HepG2 (cell line): Measurements from ENCODE around the gene ATP1B2. TPM values are rescaled to one million over a fixed set of nuclear protein-coding genes. Genes with fewer than 3 reads are reported as not detected.
A peak's percentile ranks its signal among the peaks of the same experiment; 100 is the strongest.

Source experiments
- AGO2 ChIP-seq: fragments of 200-400 bp; formaldehyde crosslinking; optimal IDR thresholded peaks from 2 replicates; pipeline ENCODE3; 2017; ENCODE audit warnings: mild to moderate bottlenecking, low read depth, low read length, moderate library complexity
- CEBPG ChIP-seq: IDR thresholded peaks from 2 replicates; pipeline ENCODE4 v1.6.1; 2016
- GLI4 ChIP-seq: sonication (generic); formaldehyde crosslinking; IDR thresholded peaks from 2 replicates; pipeline ENCODE4 v1.5.1; 2020; ENCODE audit warnings: missing genetic modification reagents, mild to moderate bottlenecking, moderate library complexity, borderline replicate concordance
- KLF12 ChIP-seq: sonication (generic); formaldehyde crosslinking; IDR thresholded peaks from 2 replicates; pipeline ENCODE4 v1.4.0; 2020; ENCODE audit warnings: missing genetic modification reagents, borderline replicate concordance
- LBX2 ChIP-seq: sonication (generic); formaldehyde crosslinking; IDR thresholded peaks from 2 replicates; pipeline ENCODE4 v1.5.0; 2020; ENCODE audit warnings: missing genetic modification reagents, mild to moderate bottlenecking, borderline replicate concordance
- MYC ChIP-seq: sonication (generic); formaldehyde crosslinking; IDR thresholded peaks from 2 replicates; pipeline ENCODE4 v1.9.0; 2021; ENCODE audit warnings: missing genetic modification reagents, borderline replicate concordance
- NFRKB ChIP-seq: fragments of 450-650 bp; IDR thresholded peaks from 2 replicates; pipeline ENCODE4 v1.6.1; 2017
- NKX3-1 ChIP-seq: sonication (generic); formaldehyde crosslinking; IDR thresholded peaks from 2 replicates; pipeline ENCODE4 v1.5.0; 2020; ENCODE audit warnings: missing genetic modification reagents
- PHB2 ChIP-seq: fragments of 450-650 bp; IDR thresholded peaks from 2 replicates; pipeline ENCODE4 v1.6.1; 2018; ENCODE audit not compliant: partially characterized antibody
- RXRA ChIP-seq: sonication (generic); formaldehyde crosslinking; IDR thresholded peaks from 2 replicates; pipeline ENCODE4 v1.5.1; 2020; ENCODE audit warnings: missing genetic modification reagents
- SOX5 ChIP-seq: IDR thresholded peaks from 2 replicates; pipeline ENCODE4 v1.6.1; 2016; ENCODE audit warnings: borderline replicate concordance
- TCF12 ChIP-seq, 2 experiments: fragments of 450-650 bp in 1 of 2; sonication (generic) in 1 of 2; formaldehyde crosslinking in 1 of 2; IDR thresholded peaks; 2 replicates each; pipeline versions ENCODE4 v1.6.1 to v1.8.0; 2017 to 2022; ENCODE audit warnings: antibody characterized with exemption in 1 of 2, mild to moderate bottlenecking in 1 of 2, missing genetic modification reagents in 1 of 2, moderate library complexity in 1 of 2
- TSC22D2 ChIP-seq: sonication (generic); formaldehyde crosslinking; IDR thresholded peaks from 2 replicates; pipeline ENCODE4 v1.5.1; 2020; ENCODE audit warnings: missing genetic modification reagents, mild to moderate bottlenecking, borderline replicate concordance
- ZFYVE20 ChIP-seq: sonication (generic); formaldehyde crosslinking; IDR thresholded peaks from 2 replicates; pipeline ENCODE4 v1.8.0; 2023; ENCODE audit warnings: low read depth, mild to moderate bottlenecking, moderate library complexity, missing genetic modification reagents, borderline replicate concordance
- ZNF264 ChIP-seq: sonication (generic); formaldehyde crosslinking; IDR thresholded peaks from 2 replicates; pipeline ENCODE4 v1.4.0; 2020; ENCODE audit warnings: missing genetic modification reagents
- polyA plus RNA-seq, 8 experiments: library from polyadenylated mRNA; depleted of rRNA in 3 of 8; stranded (reverse) in 7 of 8; unstranded in 1 of 8; fragments of >200 nt; fragmentation: Illumina TruSeq in 4 of 8; extraction: Trizol in 4 of 8; gene quantifications; 2 replicates each; pipeline versions ENCODE4 v1.2.1 to v1.2.3, GENCODE V29; 2011 to 2016; ENCODE audit warnings: low read depth in 4 of 8, missing spikeins in 1 of 8, mixed read lengths in 1 of 8; ENCODE audit not compliant: insufficient read depth in 1 of 8
- total RNA-seq, 5 experiments: library from RNA; depleted of rRNA; stranded (reverse); fragments of >200 nt; fragmentation: Illumina TruSeq; extraction: Trizol; gene quantifications; 2 replicates each; pipeline ENCODE4 v1.2.3, GENCODE V29; 2016; ENCODE audit warnings: low read depth in 1 of 5
- TF ChIP-seq, protein P1 (sequence below): sonication (generic); formaldehyde crosslinking; conservative IDR thresholded peaks from 2 replicates; pipeline ENCODE4 v1.5.0; 2020; ENCODE audit warnings: missing genetic modification reagents
- TF ChIP-seq, protein P2 (sequence below): IDR thresholded peaks from 2 replicates; pipeline ENCODE4 v1.6.1; 2016; ENCODE audit warnings: missing genetic modification reagents, missing compliant biosample characterization
- TF ChIP-seq, protein P3 (sequence below): sonication (generic); formaldehyde crosslinking; IDR thresholded peaks from 2 replicates; pipeline ENCODE4 v1.4.0; 2020; ENCODE audit warnings: missing genetic modification reagents, borderline replicate concordance
- TF ChIP-seq, protein P4 (sequence below): sonication (generic); formaldehyde crosslinking; IDR thresholded peaks from 2 replicates; pipeline ENCODE4 v1.4.0; 2020; ENCODE audit warnings: missing genetic modification reagents
- TF ChIP-seq, protein P5 (sequence below): sonication (generic); formaldehyde crosslinking; IDR thresholded peaks from 2 replicates; pipeline ENCODE4 v1.5.1; 2020; ENCODE audit warnings: missing genetic modification reagents, mild to moderate bottlenecking, borderline replicate concordance

Gene ATP1B2
- total and polyA plus RNA-seq, 2 of the 13 experiments (the other 11 are each of a cell fraction or from before 2014, with no cell fraction given) = not detected

- TF ChIP-seq, protein P1, sequence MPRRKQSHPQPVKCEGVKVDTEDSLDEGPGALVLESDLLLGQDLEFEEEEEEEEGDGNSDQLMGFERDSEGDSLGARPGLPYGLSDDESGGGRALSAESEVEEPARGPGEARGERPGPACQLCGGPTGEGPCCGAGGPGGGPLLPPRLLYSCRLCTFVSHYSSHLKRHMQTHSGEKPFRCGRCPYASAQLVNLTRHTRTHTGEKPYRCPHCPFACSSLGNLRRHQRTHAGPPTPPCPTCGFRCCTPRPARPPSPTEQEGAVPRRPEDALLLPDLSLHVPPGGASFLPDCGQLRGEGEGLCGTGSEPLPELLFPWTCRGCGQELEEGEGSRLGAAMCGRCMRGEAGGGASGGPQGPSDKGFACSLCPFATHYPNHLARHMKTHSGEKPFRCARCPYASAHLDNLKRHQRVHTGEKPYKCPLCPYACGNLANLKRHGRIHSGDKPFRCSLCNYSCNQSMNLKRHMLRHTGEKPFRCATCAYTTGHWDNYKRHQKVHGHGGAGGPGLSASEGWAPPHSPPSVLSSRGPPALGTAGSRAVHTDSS (CRISPR knock-in tag) = no peak
- TF ChIP-seq ZNF264 (CRISPR knock-in tag) (no peak), LBX2 (CRISPR knock-in tag) (no peak), NFRKB (no peak), TSC22D2 (CRISPR knock-in tag) (no peak), KLF12 (CRISPR knock-in tag) (no peak), NKX3-1 (CRISPR knock-in tag) (no peak), MYC (CRISPR knock-in tag) (0 out of 2 replicates have a peak, but pooled peaks have one; percentile 16), CEBPG (CRISPR knock-in tag) (peak; percentile 19; the same call in 1 of the 2 replicates), ZFYVE20 (no peak), SOX5 (CRISPR knock-in tag) (peak; percentile 29; the same call in 1 of the 2 replicates), TCF12 (IDR thresholded peaks at IDR 0.05) (no peak), TCF12 (CRISPR knock-in tag; IDR thresholded peaks at IDR 0.05) (no peak), RXRA (CRISPR knock-in tag) (peak; percentile 56; the same call in 1 of the 2 replicates), PHB2 (no peak), AGO2 (peak; percentile 22), GLI4 (CRISPR knock-in tag) (no peak)
- TF ChIP-seq, protein P2, sequence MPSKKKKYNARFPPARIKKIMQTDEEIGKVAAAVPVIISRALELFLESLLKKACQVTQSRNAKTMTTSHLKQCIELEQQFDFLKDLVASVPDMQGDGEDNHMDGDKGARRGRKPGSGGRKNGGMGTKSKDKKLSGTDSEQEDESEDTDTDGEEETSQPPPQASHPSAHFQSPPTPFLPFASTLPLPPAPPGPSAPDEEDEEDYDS = peak; percentile 67
- TF ChIP-seq, protein P3, sequence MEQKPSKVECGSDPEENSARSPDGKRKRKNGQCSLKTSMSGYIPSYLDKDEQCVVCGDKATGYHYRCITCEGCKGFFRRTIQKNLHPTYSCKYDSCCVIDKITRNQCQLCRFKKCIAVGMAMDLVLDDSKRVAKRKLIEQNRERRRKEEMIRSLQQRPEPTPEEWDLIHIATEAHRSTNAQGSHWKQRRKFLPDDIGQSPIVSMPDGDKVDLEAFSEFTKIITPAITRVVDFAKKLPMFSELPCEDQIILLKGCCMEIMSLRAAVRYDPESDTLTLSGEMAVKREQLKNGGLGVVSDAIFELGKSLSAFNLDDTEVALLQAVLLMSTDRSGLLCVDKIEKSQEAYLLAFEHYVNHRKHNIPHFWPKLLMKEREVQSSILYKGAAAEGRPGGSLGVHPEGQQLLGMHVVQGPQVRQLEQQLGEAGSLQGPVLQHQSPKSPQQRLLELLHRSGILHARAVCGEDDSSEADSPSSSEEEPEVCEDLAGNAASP (CRISPR knock-in tag) = peak; percentile 14
- TF ChIP-seq, protein P4, sequence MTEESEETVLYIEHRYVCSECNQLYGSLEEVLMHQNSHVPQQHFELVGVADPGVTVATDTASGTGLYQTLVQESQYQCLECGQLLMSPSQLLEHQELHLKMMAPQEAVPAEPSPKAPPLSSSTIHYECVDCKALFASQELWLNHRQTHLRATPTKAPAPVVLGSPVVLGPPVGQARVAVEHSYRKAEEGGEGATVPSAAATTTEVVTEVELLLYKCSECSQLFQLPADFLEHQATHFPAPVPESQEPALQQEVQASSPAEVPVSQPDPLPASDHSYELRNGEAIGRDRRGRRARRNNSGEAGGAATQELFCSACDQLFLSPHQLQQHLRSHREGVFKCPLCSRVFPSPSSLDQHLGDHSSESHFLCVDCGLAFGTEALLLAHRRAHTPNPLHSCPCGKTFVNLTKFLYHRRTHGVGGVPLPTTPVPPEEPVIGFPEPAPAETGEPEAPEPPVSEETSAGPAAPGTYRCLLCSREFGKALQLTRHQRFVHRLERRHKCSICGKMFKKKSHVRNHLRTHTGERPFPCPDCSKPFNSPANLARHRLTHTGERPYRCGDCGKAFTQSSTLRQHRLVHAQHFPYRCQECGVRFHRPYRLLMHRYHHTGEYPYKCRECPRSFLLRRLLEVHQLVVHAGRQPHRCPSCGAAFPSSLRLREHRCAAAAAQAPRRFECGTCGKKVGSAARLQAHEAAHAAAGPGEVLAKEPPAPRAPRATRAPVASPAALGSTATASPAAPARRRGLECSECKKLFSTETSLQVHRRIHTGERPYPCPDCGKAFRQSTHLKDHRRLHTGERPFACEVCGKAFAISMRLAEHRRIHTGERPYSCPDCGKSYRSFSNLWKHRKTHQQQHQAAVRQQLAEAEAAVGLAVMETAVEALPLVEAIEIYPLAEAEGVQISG = peak; percentile 88
- TF ChIP-seq, protein P5, sequence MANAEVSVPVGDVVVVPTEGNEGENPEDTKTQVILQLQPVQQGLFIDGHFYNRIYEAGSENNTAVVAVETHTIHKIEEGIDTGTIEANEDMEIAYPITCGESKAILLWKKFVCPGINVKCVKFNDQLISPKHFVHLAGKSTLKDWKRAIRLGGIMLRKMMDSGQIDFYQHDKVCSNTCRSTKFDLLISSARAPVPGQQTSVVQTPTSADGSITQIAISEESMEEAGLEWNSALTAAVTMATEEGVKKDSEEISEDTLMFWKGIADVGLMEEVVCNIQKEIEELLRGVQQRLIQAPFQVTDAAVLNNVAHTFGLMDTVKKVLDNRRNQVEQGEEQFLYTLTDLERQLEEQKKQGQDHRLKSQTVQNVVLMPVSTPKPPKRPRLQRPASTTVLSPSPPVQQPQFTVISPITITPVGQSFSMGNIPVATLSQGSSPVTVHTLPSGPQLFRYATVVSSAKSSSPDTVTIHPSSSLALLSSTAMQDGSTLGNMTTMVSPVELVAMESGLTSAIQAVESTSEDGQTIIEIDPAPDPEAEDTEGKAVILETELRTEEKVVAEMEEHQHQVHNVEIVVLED (CRISPR knock-in tag) = peak; percentile 92
Measured at GRCh38 chr17:7687908-7688807, 37.4 kb downstream of the ATP1B2 start, which contains the start of gene WRAP53 (continued).
